ENCODE data around the gene TIAM1. TPM values are rescaled to one million over a fixed set of nuclear protein-coding genes. Genes with fewer than 3 reads are reported as not detected.

The TIAM1 gene
- total and polyA plus RNA-seq, 9 donors: 8.7 to 21.3 (median 12.4) TPM

- H3K27me3 ChIP-seq (ENCODE audit: control insufficient read depth, insufficient read depth, low read length): no peaks in the 10 kb centered on the region
- no CpG with 5 or more reads among the region's 7 CpGs for WGBS (ENCODE audit: insufficient coverage)
- H3K4me1 ChIP-seq (ENCODE audit: control insufficient read depth, insufficient read depth, low read length): no peaks in the 10 kb centered on the region
- no peak overlapping the region for H3K4me3 ChIP-seq (ENCODE audit: low read length)
- no peak for DNase-seq
- no peaks in the 10 kb centered on the region for H3K36me3 ChIP-seq (ENCODE audit: control insufficient read depth, insufficient read depth, low read length)
- H3K9me3 ChIP-seq (replicated peaks; ENCODE audit: control insufficient read depth, low read depth, low read length): peaks cover 6% of the 10 kb centered on the region
- H3K27ac ChIP-seq (ENCODE audit: low read length): no peak overlapping the region
Observed at GRCh38 chr21:31151156-31152045, 192.7 kb downstream of the TIAM1 start.

- WGBS (ENCODE audit: insufficient coverage): 18% methylated on average over 3 of the region's 3 CpGs
- peak; percentile 86 for DNase-seq
- no peaks in the 10 kb centered on the region for H3K9me3 ChIP-seq (replicated peaks; ENCODE audit: control insufficient read depth, low read depth, low read length)
Observed at GRCh38 chr21:31145274-31145673, 198.8 kb downstream of the TIAM1 start.

DNA sequence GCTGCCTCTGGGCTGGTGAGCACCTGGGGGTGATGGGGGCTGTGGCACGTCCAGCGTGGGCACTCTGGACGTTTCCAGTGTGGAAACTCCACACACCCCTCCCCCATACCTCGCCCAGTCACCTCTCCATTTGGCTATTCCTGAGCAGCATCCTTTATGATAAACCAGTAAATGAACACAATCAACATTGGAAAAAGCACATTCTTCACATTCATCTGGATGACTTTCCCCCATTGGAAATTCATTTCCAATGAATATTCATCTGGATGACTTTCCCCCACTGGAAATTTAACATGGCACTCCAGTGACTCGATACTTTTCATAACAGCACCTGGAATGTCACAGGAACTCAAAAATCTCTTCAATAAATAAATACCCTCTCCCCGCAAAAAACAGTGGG is 201.0 kb downstream of the TIAM1 start:
- Histone ChIP-seq H3K27ac (ENCODE audit: low read length) (no peak overlapping the region), H3K36me3 (ENCODE audit: control insufficient read depth, insufficient read depth, low read length) (no peaks in the 10 kb centered on the region), H3K27me3 (ENCODE audit: control insufficient read depth, insufficient read depth, low read length) (no peaks in the 10 kb centered on the region), H3K9me3 (replicated peaks; ENCODE audit: control insufficient read depth, low read depth, low read length) (no peaks in the 10 kb centered on the region), H3K4me1 (ENCODE audit: control insufficient read depth, insufficient read depth, low read length) (peaks cover 19% of the 10 kb centered on the region), H3K4me3 (ENCODE audit: low read length) (no peak overlapping the region)
- no peak for DNase-seq
- WGBS (ENCODE audit: insufficient coverage): 69% methylated on average over 3 of the region's 6 CpGs

More at GRCh38 chr21:31145274-31145673, 198.8 kb downstream of the TIAM1 start:
- Histone ChIP-seq H3K27ac (ENCODE audit: low read length) (peak overlapping the region; percentile 32), H3K4me1 (ENCODE audit: control insufficient read depth, insufficient read depth, low read length) (peaks cover 19% of the 10 kb centered on the region), H3K36me3 (ENCODE audit: control insufficient read depth, insufficient read depth, low read length) (no peaks in the 10 kb centered on the region), H3K27me3 (ENCODE audit: control insufficient read depth, insufficient read depth, low read length) (no peaks in the 10 kb centered on the region), H3K4me3 (ENCODE audit: low read length) (no peak overlapping the region)

DNA sequence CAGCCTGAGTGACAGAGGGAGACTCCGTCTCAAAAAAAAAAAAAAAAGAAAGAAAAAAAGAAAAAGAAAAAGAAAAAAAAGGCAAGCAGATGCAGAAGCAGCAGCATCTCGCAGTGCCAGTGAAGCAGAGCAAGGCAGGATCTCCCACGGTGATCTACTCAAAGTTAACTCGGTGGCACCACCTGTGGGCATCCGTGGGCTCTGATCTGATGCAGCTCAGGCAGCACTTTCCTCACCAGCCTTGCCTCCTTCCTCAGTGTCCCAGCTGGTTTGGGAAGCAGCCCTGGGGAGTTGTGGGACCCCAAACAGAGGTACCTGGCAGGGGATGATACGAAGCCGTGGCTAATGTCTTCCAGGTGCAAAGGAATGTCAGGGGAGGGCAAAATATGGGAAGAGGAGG is 201.5 kb downstream of the TIAM1 start:
- 48% methylated on average over 6 of the region's 7 CpGs for WGBS (ENCODE audit: insufficient coverage)
- Histone ChIP-seq H3K9me3 (replicated peaks; ENCODE audit: control insufficient read depth, low read depth, low read length) (no peaks in the 10 kb centered on the region), H3K4me1 (ENCODE audit: control insufficient read depth, insufficient read depth, low read length) (peaks cover 19% of the 10 kb centered on the region), H3K27ac (ENCODE audit: low read length) (no peak overlapping the region), H3K36me3 (ENCODE audit: control insufficient read depth, insufficient read depth, low read length) (no peaks in the 10 kb centered on the region), H3K27me3 (ENCODE audit: control insufficient read depth, insufficient read depth, low read length) (no peaks in the 10 kb centered on the region), H3K4me3 (ENCODE audit: low read length) (no peak overlapping the region)
- no peak for DNase-seq

DNA sequence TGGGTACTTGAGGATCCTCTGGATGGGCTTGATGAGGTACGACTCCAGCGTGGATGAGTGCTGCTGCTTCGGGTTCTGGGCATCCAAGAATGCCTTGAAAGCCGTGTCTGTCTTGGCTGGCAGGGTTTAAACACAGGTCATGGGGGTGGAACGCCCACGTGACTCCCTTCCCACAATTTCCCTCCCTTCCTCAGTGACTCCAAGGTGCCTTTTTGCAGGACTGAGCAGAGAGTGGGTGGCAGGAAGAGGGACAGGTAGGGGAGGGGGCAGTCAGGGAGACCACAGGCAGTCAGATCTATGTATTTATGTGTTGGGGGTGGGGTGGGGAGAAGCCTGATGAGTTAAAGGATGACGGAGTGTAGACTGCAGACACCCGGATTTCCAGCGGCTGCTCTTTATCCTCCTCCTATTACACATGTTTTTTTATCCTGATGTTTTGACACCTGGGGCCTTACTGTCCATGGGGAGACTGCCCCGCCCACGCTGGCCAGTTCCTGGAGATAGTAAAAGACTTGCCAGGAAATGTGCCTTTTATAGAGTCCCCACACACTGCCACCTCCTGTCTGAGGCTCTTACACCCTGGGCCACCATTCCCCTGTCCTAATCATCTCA is 202.6 kb downstream of the TIAM1 start:
- no peak for DNase-seq
- Histone ChIP-seq H3K4me1 (ENCODE audit: control insufficient read depth, insufficient read depth, low read length) (peaks cover 22% of the 10 kb centered on the region), H3K27me3 (ENCODE audit: control insufficient read depth, insufficient read depth, low read length) (no peaks in the 10 kb centered on the region), H3K36me3 (ENCODE audit: control insufficient read depth, insufficient read depth, low read length) (no peaks in the 10 kb centered on the region), H3K4me3 (ENCODE audit: low read length) (no peak overlapping the region), H3K9me3 (replicated peaks; ENCODE audit: control insufficient read depth, low read depth, low read length) (no peaks in the 10 kb centered on the region), H3K27ac (ENCODE audit: low read length) (no peak overlapping the region)
- 54% methylated on average over 5 of the region's 11 CpGs for whole genome bisulfite sequencing (ENCODE audit: insufficient coverage)

GRCh38 chr21:31140676-31141075 is 203.4 kb downstream of the TIAM1 start:
- Histone ChIP-seq H3K9me3 (replicated peaks; ENCODE audit: control insufficient read depth, low read depth, low read length) (no peaks in the 10 kb centered on the region), H3K27me3 (ENCODE audit: control insufficient read depth, insufficient read depth, low read length) (no peaks in the 10 kb centered on the region), H3K36me3 (ENCODE audit: control insufficient read depth, insufficient read depth, low read length) (no peaks in the 10 kb centered on the region), H3K4me3 (ENCODE audit: low read length) (no peak overlapping the region), H3K27ac (ENCODE audit: low read length) (no peak overlapping the region), H3K4me1 (ENCODE audit: control insufficient read depth, insufficient read depth, low read length) (peaks cover 22% of the 10 kb centered on the region)
- DNase-seq: peak; percentile 84

DNA sequence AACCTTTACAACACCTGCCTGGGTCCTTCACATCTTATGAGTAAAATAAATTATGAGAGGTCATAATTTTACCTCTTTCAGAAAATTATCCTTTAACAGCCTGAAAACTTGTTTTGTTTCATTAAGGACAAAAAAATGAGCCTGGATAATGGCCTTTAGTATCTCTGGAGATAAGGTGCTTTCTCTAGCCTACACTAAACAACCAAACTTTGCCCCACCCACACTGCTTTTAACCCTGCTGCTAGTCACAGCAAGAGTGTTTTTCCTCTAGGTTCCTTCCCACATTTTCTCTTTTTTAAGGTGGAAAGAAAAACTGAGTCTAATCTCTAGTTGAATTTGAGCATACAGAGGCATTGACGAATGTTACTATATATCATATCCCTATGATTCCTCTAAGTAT is 204.0 kb downstream of the TIAM1 start:
- no peak for DNase-seq
- peaks cover 22% of the 10 kb centered on the region for H3K4me1 ChIP-seq (ENCODE audit: control insufficient read depth, insufficient read depth, low read length)
- H3K27ac ChIP-seq (ENCODE audit: low read length): no peak overlapping the region
- WGBS (ENCODE audit: insufficient coverage): no CpG with 5 or more reads among the region's 1 CpG
- no peaks in the 10 kb centered on the region for H3K27me3 ChIP-seq (ENCODE audit: control insufficient read depth, insufficient read depth, low read length)
- no peaks in the 10 kb centered on the region for H3K9me3 ChIP-seq (replicated peaks; ENCODE audit: control insufficient read depth, low read depth, low read length)
- no peaks in the 10 kb centered on the region for H3K36me3 ChIP-seq (ENCODE audit: control insufficient read depth, insufficient read depth, low read length)
- H3K4me3 ChIP-seq (ENCODE audit: low read length): no peak overlapping the region

GRCh38 chr21:31137960-31138359 is 206.1 kb downstream of the TIAM1 start:
- no peak overlapping the region for H3K27ac ChIP-seq (ENCODE audit: low read length)
- peaks cover 3% of the 10 kb centered on the region for H3K36me3 ChIP-seq (ENCODE audit: control insufficient read depth, insufficient read depth, low read length)
- no peak for DNase-seq
- peaks cover 26% of the 10 kb centered on the region for H3K4me1 ChIP-seq (ENCODE audit: control insufficient read depth, insufficient read depth, low read length)
- no peaks in the 10 kb centered on the region for H3K9me3 ChIP-seq (replicated peaks; ENCODE audit: control insufficient read depth, low read depth, low read length)
- no peak overlapping the region for H3K4me3 ChIP-seq (ENCODE audit: low read length)
- WGBS (ENCODE audit: insufficient coverage): no CpG with 5 or more reads among the region's 1 CpG
- H3K27me3 ChIP-seq (ENCODE audit: control insufficient read depth, insufficient read depth, low read length): no peaks in the 10 kb centered on the region

DNA sequence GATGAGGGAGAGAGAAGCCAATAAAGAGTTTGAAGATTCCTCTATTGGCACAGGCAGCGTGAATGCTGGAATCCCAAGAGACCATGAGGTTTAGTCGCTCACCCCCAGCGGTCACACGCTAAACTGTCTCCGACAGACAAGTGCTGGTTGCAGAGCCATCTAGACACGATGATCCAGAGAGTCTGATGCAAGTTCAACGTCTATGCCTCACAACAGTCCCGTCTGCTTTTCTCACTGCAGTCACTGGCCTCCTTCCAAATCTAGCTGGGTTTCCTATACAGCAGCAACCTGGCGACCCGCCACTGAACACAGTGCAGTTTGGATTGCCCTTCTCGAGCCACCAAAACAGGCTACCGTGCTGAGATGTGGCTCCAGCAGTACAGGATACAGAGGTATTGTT is 207.2 kb downstream of the TIAM1 start:
- no peaks in the 10 kb centered on the region for H3K27me3 ChIP-seq (ENCODE audit: control insufficient read depth, insufficient read depth, low read length)
- H3K4me1 ChIP-seq (ENCODE audit: control insufficient read depth, insufficient read depth, low read length): peaks cover 25% of the 10 kb centered on the region
- H3K36me3 ChIP-seq (ENCODE audit: control insufficient read depth, insufficient read depth, low read length): peaks cover 3% of the 10 kb centered on the region
- no peak overlapping the region for H3K4me3 ChIP-seq (ENCODE audit: low read length)
- 29% methylated on average over 8 of the region's 12 CpGs for WGBS (ENCODE audit: insufficient coverage)
- H3K9me3 ChIP-seq (replicated peaks; ENCODE audit: control insufficient read depth, low read depth, low read length): no peaks in the 10 kb centered on the region
- DNase-seq: peak; percentile 75
- no peak overlapping the region for H3K27ac ChIP-seq (ENCODE audit: low read length)

- Histone ChIP-seq H3K9me3 (replicated peaks; ENCODE audit: control insufficient read depth, low read depth, low read length) (no peaks in the 10 kb centered on the region), H3K4me1 (ENCODE audit: control insufficient read depth, insufficient read depth, low read length) (peaks cover 16% of the 10 kb centered on the region), H3K36me3 (ENCODE audit: control insufficient read depth, insufficient read depth, low read length) (peaks cover 3% of the 10 kb centered on the region), H3K27ac (ENCODE audit: low read length) (no peak overlapping the region), H3K4me3 (ENCODE audit: low read length) (no peak overlapping the region), H3K27me3 (ENCODE audit: control insufficient read depth, insufficient read depth, low read length) (no peaks in the 10 kb centered on the region)
- 98% methylated on average over 6 of the region's 12 CpGs for WGBS (ENCODE audit: insufficient coverage)
- DNase-seq: no peak
Observed at GRCh38 chr21:31135531-31136184, 208.4 kb downstream of the TIAM1 start.

Data from muscle of leg (tissue), 11 donors.